Ishikawa (cell line): ENCODE results near the gene NOS2.

ENCODE experiments used
- CEBPB ChIP-seq: IDR thresholded peaks from 2 replicates; pipeline ENCODE4 v1.6.1; 2012
- CREB1 ChIP-seq: IDR thresholded peaks from 2 replicates; pipeline ENCODE4 v1.6.1; 2012; ENCODE audit warnings: low read depth
- EGR1 ChIP-seq: IDR thresholded peaks from 2 replicates; pipeline ENCODE4 v1.6.1; 2012
- EP300 ChIP-seq: IDR thresholded peaks from 2 replicates; pipeline ENCODE4 v1.6.1; 2012; ENCODE audit warnings: borderline replicate concordance
- FOXM1 ChIP-seq: IDR thresholded peaks from 2 replicates; pipeline ENCODE4 v1.6.1; 2012; ENCODE audit warnings: low read depth, borderline replicate concordance
- MAX ChIP-seq: IDR thresholded peaks from 2 replicates; pipeline ENCODE4 v1.6.1; 2012
- NFIC ChIP-seq: IDR thresholded peaks from 2 replicates; pipeline ENCODE4 v1.6.1; 2012
- RAD21 ChIP-seq: IDR thresholded peaks from 2 replicates; pipeline ENCODE4 v1.6.1; 2012; ENCODE audit warnings: low read depth
- REST ChIP-seq: IDR thresholded peaks from 2 replicates; pipeline ENCODE4 v1.6.1; 2012; ENCODE audit warnings: low read depth, mild to moderate bottlenecking
- TAF1 ChIP-seq: IDR thresholded peaks from 2 replicates; pipeline ENCODE4 v1.6.1; 2012; ENCODE audit warnings: low read depth, mild to moderate bottlenecking
- TCF12 ChIP-seq: IDR thresholded peaks from 2 replicates; pipeline ENCODE4 v1.6.1; 2012; ENCODE audit warnings: low read depth
- TEAD4 ChIP-seq: IDR thresholded peaks from 2 replicates; pipeline ENCODE4 v1.6.1; 2012
- USF1 ChIP-seq: IDR thresholded peaks from 2 replicates; pipeline ENCODE4 v1.6.1; 2012
- YY1 ChIP-seq: IDR thresholded peaks from 2 replicates; pipeline ENCODE4 v1.6.1; 2012; ENCODE audit warnings: low read depth
- ZBTB7A ChIP-seq: IDR thresholded peaks from 2 replicates; pipeline ENCODE4 v1.6.1; 2012; ENCODE audit warnings: low read depth

Gene NOS2

GRCh38 chr17:27756467-27757371, 43.6 kb downstream of the NOS2 start:
- TF ChIP-seq CEBPB (no peak), RAD21 (peak; percentile 81), ZBTB7A (no peak), CREB1 (no peak)

GRCh38 chr17:27755706-27756466, 44.4 kb downstream of the NOS2 start:
- no peak for TF ChIP-seq EP300
- no peak for TF ChIP-seq USF1
- no peak for TF ChIP-seq MAX
- TF ChIP-seq CREB1, result no peak
- TF ChIP-seq CEBPB, result no peak
- no peak for TF ChIP-seq EGR1

DNA sequence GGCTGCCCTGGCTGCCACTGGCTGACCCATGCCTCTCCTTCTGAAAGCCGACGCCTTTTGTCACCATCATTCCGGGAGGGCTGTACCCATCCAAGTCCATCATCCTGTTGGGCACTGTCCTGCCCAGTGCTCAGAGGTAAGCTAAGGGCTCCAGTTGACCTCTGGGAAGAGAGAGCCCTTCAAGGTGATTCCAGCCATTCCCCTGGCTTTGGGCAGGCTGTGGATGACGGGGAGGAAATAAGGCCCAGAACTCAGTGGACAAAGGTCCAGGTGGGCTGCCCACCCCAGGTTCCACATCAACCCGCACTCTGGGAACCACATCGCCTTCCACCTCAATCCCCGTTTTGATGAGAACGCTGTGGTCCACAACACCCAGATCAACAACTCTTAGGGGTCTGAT, 45.8 kb downstream of the NOS2 start:
- no peak for TF ChIP-seq RAD21
- no peak for TF ChIP-seq REST
- TF ChIP-seq TAF1, result no peak
- no peak for TF ChIP-seq TEAD4
- no peak for TF ChIP-seq TCF12
- TF ChIP-seq YY1, result no peak
- no peak for TF ChIP-seq MAX

DNA sequence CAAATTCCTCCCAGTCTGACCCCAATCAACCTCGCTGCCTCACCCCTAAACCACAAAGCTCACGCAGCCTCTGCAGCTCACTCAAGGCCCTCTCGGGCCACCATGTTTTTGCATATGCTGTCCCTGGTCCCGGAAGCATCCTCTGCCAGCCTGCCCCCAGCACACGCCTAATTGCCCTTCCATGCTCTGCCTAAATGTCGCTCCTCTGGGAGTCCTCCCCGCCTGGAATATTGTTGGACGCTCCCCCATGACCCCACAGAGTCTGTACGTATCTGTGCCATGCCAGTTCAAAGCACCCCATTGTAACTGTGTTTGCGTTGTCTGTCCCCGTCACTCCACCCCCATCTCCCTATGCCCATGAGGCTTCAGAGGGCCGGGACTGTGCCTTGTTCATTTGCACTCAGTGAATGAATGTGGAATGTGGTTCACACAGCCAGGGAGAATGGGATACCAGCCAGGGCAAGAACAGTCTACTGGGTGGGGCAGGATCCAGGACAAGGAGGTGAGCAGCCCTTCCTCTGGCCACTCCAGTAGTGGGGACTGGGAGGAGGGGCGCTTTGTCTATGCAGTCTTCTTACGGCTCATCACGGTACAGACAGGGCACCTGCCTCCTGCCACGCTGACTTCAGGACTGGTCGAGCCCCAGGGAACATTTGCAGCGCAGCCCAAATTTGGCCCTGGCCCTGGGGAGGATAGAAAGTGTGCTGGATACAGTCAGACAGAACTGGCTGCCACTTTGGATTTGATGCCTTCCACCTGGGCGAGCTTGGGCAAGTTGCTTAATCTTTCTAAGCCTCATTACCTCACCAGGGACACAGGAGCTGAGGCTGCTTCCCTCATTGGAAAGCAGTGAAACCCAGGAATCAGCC, 48.5 kb downstream of the NOS2 start:
- TF ChIP-seq EGR1 (no peak), RAD21 (no peak), TEAD4 (no peak), REST (no peak), EP300 (no peak), USF1 (no peak), CREB1 (no peak), ZBTB7A (no peak), CEBPB (no peak), FOXM1 (no peak), TCF12 (no peak), TAF1 (no peak), NFIC (no peak), MAX (no peak), YY1 (no peak)

DNA sequence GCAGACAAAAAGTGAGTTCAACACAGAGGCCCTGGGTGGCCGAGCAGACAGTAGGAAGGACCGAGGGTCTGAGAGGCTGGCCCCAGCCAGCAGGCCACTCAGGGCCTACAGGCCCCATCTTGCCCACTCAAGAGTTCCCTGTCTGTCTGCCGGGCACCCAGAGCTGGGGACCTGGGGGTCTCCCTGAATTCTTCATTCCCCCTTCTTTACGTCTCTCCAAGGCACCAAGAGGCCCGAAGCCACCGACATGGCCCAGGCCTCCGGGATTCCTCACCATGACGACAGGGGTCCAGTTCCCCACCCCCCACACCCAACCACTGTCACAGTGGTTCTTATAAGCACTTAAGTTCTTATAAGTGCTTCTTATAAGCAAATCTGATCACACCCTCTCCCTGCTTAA, 49.2 kb downstream of the NOS2 start:
- no peak for TF ChIP-seq RAD21
- TF ChIP-seq REST, result no peak
- no peak for TF ChIP-seq CEBPB
- no peak for TF ChIP-seq EP300
- no peak for TF ChIP-seq TCF12
- TF ChIP-seq MAX, result no peak
- TF ChIP-seq TEAD4, result no peak
- TF ChIP-seq CREB1, result no peak
- no peak for TF ChIP-seq ZBTB7A
- no peak for TF ChIP-seq YY1
- TF ChIP-seq NFIC, result no peak
- no peak for TF ChIP-seq TAF1
- TF ChIP-seq USF1, result no peak
- TF ChIP-seq EGR1, result no peak
- TF ChIP-seq FOXM1, result no peak
